HG03196 (cell line): ENCODE results near the gene ARHGAP33.
"Not testable (repeated sequence)": the region's sequence is repeated elsewhere in the genome, so short reads cannot be mapped to it uniquely, and the experiment has no call there.

ENCODE experiments used
- ATAC-seq: cut with Tn5 transposase; IDR thresholded peaks from one replicate; pipeline ENCODE4 v1.9.1; 2021; ENCODE audit not compliant: unreplicated experiment

ARHGAP33 gene

DNA sequence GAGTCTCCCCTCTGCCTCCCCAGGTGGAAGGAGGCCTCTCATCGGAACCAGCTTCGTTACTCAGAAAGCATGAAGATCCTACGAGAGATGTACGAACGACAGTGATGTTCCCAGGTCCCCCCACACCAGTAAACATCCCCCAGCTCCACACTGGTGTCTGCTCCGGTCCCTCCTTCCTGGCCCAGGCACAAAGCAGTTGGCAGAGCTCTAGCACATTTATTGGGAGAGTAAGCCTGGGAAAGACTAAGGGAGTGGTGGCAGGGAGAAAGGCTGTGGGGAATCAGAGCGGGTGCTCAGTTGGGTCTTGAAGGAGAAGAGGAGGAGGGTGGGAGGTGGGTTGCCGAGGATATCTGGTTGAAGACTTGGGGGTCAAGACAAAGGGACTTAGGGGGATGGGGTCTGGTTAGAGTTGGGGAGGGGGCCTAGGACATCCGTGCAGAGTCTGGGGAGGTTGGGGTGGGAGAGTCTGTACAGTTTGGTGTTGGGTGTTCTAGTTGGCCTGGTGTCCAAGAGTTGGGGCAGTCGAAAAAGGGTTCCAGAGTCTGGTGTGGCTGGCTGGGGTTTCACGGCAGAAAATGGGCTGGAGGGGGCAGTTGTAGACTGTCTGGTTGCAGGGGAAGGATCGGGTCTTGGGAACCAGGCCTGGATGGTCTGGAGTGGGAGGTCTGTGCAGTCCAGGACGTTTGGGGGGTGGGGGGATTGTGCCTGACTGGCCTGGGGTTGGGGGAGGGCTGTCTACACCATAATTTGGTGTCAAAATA lies 20.8 kb upstream of the ARHGAP33 start:
- no peak for ATAC-seq

DNA sequence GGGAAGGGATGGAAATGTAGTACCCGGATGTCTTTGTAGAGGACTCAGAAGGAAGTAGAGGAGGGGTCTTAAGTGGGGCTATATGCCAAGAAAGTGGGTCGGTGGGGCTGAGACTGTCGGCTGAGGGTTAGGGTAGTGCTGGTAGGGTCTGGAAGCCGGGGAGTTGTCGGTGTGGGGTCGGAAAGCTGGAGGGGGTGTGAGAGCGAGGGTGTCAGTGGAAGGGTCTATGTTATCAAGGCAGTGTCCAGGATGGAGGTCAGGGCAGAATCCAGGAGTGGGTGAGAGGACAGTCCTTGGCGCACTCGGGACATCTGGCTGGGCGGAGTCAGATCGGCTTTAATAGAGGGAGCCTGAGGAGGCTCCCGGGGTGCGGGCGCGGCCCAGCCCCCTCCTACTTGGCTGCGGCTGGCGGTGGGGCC lies 20.2 kb upstream of the ARHGAP33 start:
- ATAC-seq, result no peak

DNA sequence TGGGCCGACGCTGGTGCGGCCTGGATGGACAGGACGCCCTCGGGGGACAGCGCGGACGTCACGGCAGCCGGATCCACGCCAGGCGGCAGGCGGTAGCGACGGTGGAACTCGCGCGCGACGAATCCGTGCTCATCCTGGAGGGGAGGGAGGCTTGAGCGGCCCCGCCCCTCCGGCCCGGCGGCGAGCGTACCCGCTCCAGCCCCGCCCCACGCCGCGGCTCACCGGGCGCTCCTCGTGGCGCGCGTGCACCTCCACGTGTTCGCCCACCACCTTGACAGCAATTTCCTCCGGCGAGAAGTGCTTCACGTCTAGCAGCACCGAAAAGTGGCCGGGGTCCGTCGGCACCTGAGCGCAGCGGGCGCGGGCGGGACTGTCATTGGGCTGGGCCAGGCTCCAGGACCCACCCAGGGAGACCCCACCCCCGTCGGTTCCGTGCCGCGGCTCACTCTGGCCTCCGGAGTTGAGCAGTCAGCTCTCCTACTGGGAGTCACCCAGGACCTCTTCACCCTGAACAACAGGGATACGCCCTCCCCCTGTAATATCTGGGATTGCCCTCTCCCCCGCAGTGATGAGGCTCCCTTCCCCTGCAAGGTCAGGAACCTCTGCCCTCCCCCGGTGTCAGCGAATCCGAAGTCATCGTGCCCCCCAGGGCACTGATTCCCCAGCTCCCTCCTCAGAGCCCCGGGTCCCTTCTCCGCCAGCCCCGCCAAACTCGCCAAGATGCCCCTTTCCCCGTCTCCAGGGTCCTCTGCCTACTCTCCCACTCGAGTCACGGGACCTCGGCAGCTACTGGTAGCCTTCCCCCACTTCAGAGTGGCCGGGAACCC lies 19.6 kb upstream of the ARHGAP33 start:
- no peak for ATAC-seq

DNA sequence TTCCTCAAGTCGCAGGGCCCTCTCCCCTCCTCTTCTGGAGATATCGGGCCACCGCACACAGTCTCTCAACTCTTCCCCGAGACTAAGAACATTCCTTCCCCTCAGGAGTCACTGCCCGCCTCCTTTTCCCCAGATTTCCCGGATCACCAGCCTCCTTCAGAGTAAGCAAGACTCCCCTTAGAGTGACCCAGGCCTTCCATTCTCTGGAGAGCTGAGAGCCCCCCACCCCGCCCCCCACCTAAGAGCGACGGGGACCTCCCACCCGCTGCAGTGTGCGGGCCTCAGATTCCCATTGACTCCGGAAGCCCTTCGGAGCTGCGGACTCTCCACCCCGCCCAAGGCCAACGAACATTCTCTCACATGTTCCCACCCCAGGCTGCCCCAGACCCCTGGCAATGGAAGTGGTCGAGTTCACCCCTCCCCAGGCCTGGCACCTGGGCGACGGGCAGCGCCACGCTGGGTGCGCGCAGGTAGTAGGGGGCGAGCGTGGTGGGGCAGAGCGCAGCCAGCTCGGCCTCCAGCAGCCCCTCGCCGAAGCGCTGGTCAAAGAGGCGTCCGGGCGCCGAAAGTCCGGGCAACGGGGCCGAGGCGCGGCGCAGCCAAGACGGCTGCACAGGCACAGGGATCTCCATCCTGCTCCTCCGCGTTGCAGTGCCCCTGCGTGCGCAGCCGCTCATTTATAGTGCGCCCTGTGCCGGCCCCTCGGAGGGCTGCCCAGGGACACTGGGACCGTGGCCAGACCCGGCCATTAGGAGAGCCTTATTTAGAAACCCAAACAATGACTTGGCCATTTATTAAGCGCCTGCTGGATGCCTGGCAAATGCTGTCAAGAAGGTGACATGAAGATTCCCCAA lies 18.8 kb upstream of the ARHGAP33 start, which contains the start of gene HSPB6:
Gene HSPB6, minus strand, starts transcription at position 653 of the 854 bp plus-strand sequence. Its CDS starts 21 bp downstream, at position 632.
- no peak for ATAC-seq

DNA sequence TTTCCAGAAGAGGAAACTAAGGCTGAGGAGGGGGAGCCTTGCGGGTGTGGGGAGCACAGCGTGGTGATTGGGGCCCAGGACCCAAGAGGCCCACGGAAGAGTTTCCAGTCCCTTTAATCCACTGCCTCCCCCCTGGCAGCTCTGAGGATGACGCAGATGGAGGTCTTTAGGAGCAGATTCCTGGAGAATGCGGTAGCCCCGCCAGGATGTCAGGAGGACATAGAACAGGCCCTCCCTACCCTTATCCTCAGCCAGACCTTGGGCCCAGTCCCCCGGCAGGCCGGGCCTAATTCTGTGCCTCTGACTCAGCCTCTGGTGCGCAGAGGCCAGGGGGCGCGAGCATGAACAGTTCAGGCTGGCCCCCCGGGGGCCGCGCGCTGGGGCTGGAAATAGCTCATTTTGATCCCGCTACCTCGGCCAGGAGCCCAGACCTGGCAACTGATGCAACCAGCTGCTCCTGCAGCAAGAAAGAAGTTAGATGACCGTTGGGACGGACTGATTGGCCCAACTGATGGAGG lies 18.1 kb upstream of the ARHGAP33 start:
- peak; percentile 13 for ATAC-seq

DNA sequence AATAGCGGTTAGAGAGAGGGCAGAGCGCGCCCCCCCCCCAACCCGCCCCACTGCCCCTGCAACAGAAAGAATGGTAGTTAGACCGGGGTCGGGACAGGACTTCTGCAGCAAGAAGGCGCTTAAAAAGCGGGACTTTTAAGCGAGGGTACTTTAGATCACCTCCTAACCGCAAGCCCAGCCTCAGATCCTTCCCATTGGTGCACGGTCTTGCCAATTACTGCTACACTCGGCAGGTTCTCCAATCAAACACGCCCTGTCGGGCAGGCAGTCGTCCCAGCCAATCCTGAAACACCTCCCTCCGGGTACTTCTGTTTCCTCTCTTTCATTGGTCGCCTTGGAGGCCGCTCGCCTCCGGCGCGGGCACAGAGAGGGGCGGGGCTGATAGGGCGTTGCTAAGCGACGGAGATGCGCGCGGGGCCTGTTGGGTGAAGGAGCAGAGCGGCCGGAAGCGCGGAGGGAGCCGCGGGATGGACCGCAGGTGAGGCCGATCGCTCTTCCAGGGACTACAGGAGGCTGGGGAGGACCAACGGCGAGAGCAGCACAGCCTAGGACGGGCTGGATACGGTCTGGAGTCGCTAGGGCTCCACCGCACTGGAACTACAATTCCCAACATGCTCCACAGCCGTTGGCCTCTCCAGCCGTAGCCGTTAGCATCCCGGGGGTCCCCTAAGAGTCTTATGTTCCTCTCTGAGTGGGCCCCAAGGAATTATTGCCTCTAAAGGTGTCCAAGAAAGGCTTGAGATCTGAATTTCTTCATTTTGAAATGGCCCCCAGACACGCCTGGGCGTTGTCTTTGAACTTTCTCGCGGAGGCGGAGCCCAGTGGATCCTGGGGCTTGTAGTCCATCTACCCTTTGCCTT lies 17.4 kb upstream of the ARHGAP33 start, which contains the start of gene PROSER3:
Gene PROSER3, plus strand, starts transcription at position 428 of the 860 bp plus-strand sequence. Its CDS starts 40 bp downstream, at position 468.
- ATAC-seq, result peak; percentile 88

DNA sequence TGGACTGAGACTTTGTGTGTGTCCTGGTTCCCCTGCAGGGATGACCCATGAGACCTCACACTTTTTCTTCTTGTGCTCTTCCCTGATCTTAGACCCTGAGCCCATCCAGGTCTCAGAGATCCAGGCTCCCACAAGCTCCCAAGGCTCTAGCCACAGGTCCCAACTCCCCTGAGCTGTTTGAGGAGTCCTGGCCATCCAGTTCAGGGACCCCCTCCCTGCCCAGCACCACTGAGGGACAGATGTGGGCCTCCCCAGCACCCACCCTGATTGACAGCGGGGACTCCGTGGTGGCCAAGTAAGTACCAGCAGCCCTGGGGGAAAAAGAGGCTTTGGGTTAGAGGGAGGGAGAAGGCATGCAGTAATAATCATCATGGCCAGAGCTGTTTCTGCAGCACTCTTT lies 15.7 kb upstream of the ARHGAP33 start:
- no peak for ATAC-seq

DNA sequence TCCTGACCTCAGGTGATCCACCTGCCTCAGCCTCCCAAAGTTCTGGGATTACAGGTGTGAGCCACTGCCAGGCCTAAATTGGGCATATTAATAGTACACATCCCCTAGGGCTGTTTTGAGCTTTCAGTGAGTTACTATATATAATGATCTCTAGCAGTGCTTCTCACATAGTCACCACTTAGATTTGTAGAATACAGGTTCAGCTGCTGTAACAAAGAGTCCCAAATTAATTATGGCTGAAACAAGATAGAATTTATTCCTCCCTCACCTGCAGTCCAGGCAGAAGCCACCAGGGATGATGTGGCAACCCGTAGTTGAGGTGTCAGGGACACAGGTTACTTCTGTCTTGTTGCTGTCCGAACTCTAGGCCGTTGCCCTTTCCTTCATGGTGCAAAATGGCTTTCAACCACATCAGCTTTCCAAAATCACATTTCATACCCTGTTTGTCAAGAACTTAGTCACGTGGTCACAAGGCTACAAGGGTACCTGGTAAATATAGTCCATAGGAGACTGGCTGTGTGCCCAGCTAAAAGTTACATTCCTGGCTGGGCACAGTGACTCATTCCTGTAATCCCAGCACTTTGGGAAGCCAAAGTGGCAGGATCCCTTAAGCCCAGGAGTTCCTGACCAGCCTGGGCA lies 14.5 kb upstream of the ARHGAP33 start:
- ATAC-seq, result no peak

DNA sequence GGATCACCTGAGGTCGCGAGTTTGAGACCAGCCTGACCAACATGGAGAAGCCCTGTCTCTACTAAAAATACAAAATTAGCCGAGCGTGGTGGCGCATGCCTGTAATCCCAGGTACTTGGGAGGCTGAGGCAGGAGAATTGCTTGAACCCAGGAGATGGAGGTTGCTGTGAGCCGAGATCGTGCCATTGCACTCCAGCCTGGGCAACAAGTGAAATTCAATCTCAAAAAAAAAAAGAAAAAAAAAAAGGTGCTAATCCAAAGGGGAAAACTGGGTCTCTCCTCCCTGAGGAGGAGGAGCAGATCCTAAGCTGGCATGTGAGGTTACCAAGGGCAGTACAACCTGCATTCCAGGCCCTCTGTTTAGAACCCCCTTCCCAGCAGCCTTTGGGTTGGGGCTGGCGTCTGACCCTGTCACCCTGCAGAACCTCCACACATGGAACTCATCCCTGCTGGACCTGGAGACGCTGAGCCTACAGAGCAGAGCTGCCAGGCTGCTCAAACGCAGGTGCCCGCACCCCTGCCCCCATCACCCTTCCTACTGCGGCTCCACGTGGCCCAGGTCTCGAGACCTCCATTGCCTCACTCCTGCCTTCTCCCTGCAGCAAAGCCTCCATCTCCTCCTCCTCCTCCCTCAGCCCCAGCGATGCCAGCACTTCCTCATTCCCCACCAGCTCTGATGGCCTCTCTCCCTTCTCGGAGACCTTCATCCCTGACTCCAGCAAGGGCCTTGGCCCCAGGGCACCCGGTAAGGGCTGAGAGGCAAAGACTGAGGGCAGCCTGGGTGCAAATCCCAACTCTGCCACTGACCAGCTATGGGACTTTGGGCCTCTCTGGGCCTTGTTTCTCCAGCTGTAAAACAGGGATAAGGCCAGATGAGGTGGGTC lies 10.7 kb upstream of the ARHGAP33 start:
- no peak for ATAC-seq

DNA sequence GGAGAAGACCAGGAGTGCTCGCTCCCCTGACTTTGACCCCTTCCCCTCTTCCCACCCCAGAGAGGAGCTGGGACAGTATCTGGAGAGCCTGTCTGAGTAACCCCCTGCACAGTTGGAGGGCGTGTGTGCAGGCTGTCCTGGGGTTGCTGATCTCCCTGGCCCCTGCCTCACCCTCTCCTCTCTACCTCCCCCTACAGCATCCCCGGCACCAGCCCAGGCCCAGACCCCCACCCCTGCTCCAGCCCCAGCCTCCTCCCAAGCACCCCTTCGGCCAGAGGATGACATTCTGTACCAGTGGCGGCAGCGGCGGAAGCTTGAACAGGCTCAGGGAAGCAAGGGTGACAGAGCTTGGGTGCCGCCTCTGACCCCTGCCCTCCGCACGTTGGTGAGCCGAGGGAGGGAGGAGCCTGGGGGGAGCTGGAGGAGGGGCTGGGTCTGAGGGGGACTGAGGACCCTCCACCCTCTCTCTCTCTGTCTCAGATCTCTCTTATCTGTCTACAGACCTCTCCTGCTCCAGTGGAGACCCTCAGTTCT lies 8.7 kb upstream of the ARHGAP33 start:
- ATAC-seq, result no peak

DNA sequence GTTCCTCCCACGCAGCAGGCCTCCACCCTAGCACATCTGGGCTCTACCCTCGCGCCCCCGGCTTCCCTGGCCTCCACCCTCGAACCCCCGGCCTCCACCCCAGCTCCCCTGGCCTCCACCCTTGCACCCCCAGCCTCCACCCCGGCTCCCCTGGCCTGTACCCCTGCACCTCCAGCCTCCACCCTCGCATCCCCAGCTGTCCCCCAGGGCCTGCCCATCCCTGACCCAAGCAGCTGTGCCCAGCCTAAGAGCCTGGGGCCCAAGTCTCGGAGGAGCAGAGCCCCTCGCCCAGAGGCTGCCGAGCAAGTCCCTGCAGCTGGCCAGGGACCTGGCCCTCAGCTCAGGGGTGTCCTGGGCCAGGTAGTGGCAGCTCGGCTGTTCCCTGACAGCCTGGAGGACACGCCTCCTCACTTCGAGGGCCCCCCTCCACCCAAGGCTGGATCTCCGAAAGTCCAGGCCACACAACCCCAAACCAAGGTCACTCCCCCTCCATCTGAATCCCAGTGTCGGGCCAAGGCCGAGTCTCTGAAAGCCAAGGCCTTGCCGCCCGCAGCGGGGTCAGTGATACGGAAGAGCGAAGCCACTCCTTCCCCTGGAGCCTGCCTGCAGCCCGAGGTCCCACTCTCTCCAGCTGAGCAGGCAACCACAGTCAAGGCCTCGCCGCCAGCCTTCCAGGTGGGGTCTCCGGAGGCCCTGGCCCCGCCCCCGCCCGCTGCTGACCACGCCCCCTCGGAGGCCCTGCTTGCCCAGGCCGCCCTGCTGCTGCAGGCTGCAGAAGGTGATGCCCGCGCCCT lies 7.9 kb upstream of the ARHGAP33 start:
- ATAC-seq, result no peak

DNA sequence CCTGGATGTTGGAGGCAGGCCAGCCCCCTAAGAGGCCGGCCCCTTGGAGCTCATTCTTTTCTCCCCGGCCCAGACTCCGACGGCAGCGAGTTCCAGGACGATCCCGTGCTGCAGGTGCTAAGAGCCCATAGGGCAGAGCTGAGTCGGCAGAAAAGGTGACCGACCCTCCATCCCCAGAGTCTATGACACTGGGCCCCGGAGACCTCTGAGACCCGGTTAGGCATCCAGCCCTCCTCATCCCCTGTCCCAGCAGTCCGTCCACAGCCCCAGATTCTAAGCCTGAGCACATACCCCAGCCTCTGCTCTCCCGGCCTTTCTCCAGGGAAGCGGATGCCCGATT lies 7.3 kb upstream of the ARHGAP33 start:
- no peak for ATAC-seq

DNA sequence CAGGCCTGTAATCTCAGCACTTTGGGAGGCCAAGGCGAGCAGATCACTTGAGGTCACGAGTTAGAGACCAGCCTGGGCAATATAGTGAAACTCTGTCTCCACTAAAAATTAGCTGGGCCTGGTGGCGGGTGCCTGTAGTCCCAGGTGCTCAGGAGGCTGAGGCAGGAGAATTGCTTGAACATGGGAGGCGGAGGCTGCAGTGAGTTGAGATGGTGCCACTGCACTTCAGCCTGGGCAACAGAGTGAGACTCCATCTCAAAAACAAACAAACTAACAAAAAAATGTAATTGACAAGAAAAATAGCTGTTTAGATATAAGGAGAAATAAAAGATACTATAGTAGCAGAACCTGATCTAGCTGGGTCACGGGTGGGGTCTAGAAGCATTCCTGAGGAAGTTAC lies 3.0 kb upstream of the ARHGAP33 start:
- not testable (repeated sequence) for ATAC-seq

DNA sequence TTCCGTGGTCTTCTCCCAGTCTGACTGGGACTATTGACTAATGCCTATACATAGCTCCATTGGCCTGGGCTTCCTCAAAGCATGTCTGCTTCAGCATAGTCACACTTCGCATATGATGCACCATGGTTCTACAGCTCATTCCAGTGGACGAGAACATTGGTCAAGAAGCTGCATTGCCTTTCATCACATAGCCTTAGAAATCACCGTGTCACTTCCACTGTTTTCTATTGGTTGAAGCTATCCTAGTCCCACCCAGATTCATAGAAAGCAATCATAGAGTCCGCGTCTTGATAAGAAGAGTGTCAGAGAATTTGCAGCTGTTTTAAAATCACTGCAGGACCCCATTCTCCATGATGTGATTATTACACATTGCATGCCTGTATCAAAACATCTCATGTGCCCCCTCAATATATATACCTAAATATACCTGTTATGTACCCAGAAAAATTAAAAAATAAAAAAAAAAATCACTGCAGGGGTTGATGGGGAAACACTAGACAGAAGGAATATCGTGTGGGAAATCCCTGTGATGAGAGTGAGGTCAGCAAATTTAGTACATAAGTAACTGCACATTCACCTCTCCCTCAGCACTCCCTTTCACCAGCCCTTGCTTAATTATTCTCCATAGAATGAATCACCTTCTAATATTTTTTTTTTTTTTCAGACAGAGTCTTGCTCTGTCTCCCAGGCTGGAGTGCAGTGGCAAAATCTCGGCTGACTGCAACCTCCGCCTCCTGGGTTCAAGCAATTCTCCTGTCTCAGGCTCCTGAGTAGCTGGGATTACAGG lies 2.2 kb upstream of the ARHGAP33 start:
- ATAC-seq, result no peak

DNA sequence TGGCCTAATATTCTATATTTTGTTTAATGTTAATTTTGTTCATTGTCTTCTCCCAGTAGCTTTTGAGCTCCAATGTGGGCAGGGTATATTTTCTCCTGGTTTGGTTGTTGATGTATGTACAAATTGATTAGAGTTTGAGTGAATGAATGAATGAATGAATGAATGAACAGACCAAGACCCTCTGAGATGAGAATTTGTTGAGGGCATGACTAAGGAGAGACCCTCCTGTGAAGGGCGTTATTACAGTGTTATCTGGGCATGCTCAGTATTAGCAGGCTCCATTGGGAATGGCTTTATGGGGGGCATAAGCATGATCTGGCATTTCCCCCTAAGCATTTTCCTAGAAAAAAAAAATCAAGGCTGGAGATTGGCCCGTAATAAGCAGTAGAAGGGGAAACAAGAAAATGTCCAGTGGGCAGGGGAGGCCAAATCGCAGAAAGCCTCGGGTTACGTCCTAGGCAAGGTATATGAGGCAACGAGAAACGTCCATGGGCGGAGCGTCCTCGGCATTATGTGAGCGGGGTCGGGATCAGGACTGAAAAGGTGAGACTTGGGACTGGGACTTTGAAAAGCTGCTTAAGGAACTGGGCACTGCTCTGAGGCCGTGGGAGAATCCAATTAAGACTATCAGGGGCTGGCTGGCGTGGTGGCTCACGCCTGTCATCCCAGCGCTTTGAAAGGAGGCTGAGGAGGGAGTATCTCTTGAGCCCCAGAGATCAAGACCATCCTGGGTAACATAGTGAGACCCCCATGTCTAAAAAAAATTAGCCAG lies 904 bp upstream of the ARHGAP33 start:
- ATAC-seq, result no peak

DNA sequence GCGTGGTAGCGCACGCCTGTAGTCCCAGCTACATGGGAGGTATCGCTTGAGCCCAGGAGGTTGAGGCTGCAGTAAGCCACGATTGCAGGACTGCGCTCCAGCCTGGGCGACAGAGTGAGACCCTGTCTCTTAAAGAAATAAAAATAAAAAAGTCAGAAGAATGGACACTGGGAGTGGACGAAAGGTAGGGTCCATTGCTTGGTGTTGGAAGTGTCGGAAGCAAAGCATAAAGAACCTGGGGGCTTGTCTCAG lies 392 bp upstream of the ARHGAP33 start:
- ATAC-seq, result peak; percentile 6
